HepG2 (cell line): ENCODE measurements around the gene PIM3. TPM values are rescaled to one million over a fixed set of nuclear protein-coding genes. Genes with fewer than 3 reads are reported as not detected.
A peak's percentile ranks its signal among the peaks of the same experiment; 100 is the strongest.

Experiments
- BRD4 ChIP-seq: sonication (generic); formaldehyde crosslinking; IDR thresholded peaks from 2 replicates; pipeline ENCODE4 v1.4.0; 2020; ENCODE audit warnings: missing genetic modification reagents
- DDIT3 ChIP-seq: sonication (generic); formaldehyde crosslinking; IDR thresholded peaks from 2 replicates; pipeline ENCODE4 v1.4.0; 2020; ENCODE audit warnings: mild to moderate bottlenecking, missing genetic modification reagents
- ETV6 ChIP-seq: sonication (generic); formaldehyde crosslinking; conservative IDR thresholded peaks from 2 replicates; pipeline ENCODE4 v1.4.0; 2020; ENCODE audit warnings: missing genetic modification reagents
- MXI1 ChIP-seq: IDR thresholded peaks from 3 replicates; pipeline ENCODE4 v1.6.1; 2012; ENCODE audit warnings: low read depth, low read length, inconsistent platforms, borderline replicate concordance
- MZF1 ChIP-seq: sonication (generic); formaldehyde crosslinking; IDR thresholded peaks from 2 replicates; pipeline ENCODE4 v1.8.1; 2023; ENCODE audit warnings: mild to moderate bottlenecking, missing genetic modification reagents, borderline replicate concordance
- NFATC3 ChIP-seq: sonication (generic); formaldehyde crosslinking; IDR thresholded peaks from 2 replicates; pipeline ENCODE4 v1.5.1; 2020; ENCODE audit warnings: mild to moderate bottlenecking, missing genetic modification reagents
- NFYB ChIP-seq: sonication (generic); formaldehyde crosslinking; IDR thresholded peaks from 2 replicates; pipeline ENCODE4 v1.4.0; 2020; ENCODE audit warnings: missing genetic modification reagents
- RBM39 ChIP-seq: fragments of 200-400 bp; formaldehyde crosslinking; IDR thresholded peaks from one replicate; pipeline ENCODE4 v1.6.1; 2018; ENCODE audit warnings: antibody characterized with exemption, mild to moderate bottlenecking, low read depth, low read length; ENCODE audit not compliant: poor library complexity, severe bottlenecking
- U2AF2 ChIP-seq: fragments of 200-400 bp; formaldehyde crosslinking; IDR thresholded peaks from 2 replicates; pipeline ENCODE4 v1.6.1; 2017; ENCODE audit warnings: low read depth, mild to moderate bottlenecking, low read length
- ZKSCAN5 ChIP-seq: sonication (generic); formaldehyde crosslinking; IDR thresholded peaks from 2 replicates; pipeline ENCODE4 v1.5.1; 2020; ENCODE audit warnings: mild to moderate bottlenecking, missing genetic modification reagents
- ZNF260 ChIP-seq: sonication (generic); formaldehyde crosslinking; IDR thresholded peaks from 2 replicates; pipeline ENCODE4 v1.4.0; 2020; ENCODE audit warnings: missing genetic modification reagents, low read depth, mild to moderate bottlenecking, borderline replicate concordance
- ZNF282 ChIP-seq: fragments of 450-650 bp; IDR thresholded peaks from 2 replicates; pipeline ENCODE4 v1.6.1; 2018; ENCODE audit not compliant: partially characterized antibody
- ZNF543 ChIP-seq: sonication (generic); formaldehyde crosslinking; IDR thresholded peaks from 2 replicates; pipeline ENCODE4 v1.4.0; 2020; ENCODE audit warnings: mild to moderate bottlenecking, missing genetic modification reagents
- ZNF558 ChIP-seq: sonication (generic); formaldehyde crosslinking; IDR thresholded peaks from 2 replicates; pipeline ENCODE4 v1.9.0; 2022; ENCODE audit warnings: mild to moderate bottlenecking, missing genetic modification reagents, borderline replicate concordance
- ZNF720 ChIP-seq: sonication (generic); formaldehyde crosslinking; IDR thresholded peaks from 2 replicates; pipeline ENCODE4 v1.4.0; 2020; ENCODE audit warnings: missing genetic modification reagents
- ZNF740 ChIP-seq: sonication (generic); formaldehyde crosslinking; IDR thresholded peaks from 2 replicates; pipeline ENCODE4 v1.4.0; 2020; ENCODE audit warnings: missing genetic modification reagents
- ZNF816 ChIP-seq: sonication (generic); formaldehyde crosslinking; IDR thresholded peaks from 2 replicates; pipeline ENCODE4 v1.8.0; 2022; ENCODE audit warnings: missing genetic modification reagents, mild to moderate bottlenecking, borderline replicate concordance
- ZNF839 ChIP-seq: sonication (generic); formaldehyde crosslinking; IDR thresholded peaks from 2 replicates; pipeline ENCODE4 v1.4.0; 2020; ENCODE audit warnings: missing genetic modification reagents, mild to moderate bottlenecking, borderline replicate concordance
- polyA plus RNA-seq, 8 experiments: library from polyadenylated mRNA; depleted of rRNA in 3 of 8; stranded (reverse) in 7 of 8; unstranded in 1 of 8; fragments of >200 nt; fragmentation: Illumina TruSeq in 4 of 8; extraction: Trizol in 4 of 8; gene quantifications; 2 replicates each; pipeline versions ENCODE4 v1.2.1 to v1.2.3, GENCODE V29; 2011 to 2016; ENCODE audit warnings: low read depth in 4 of 8, missing spikeins in 1 of 8, mixed read lengths in 1 of 8; ENCODE audit not compliant: insufficient read depth in 1 of 8
- total RNA-seq, 5 experiments: library from RNA; depleted of rRNA; stranded (reverse); fragments of >200 nt; fragmentation: Illumina TruSeq; extraction: Trizol; gene quantifications; 2 replicates each; pipeline ENCODE4 v1.2.3, GENCODE V29; 2016; ENCODE audit warnings: low read depth in 1 of 5
- TF ChIP-seq, protein P1 (sequence below): sonication (generic); formaldehyde crosslinking; IDR thresholded peaks from 2 replicates; pipeline ENCODE4 v1.5.0; 2020; ENCODE audit warnings: missing genetic modification reagents
- TF ChIP-seq, protein P2 (sequence below): sonication (generic); formaldehyde crosslinking; IDR thresholded peaks from 2 replicates; pipeline ENCODE4 v1.5.0; 2020; ENCODE audit warnings: mild to moderate bottlenecking, missing genetic modification reagents
- TF ChIP-seq, protein P3 (sequence below): IDR thresholded peaks from 2 replicates; pipeline ENCODE4 v1.6.1; 2016; ENCODE audit warnings: mild to moderate bottlenecking, missing biosample characterization, missing genetic modification reagents
- TF ChIP-seq, protein P4 (sequence below): IDR thresholded peaks from 2 replicates; pipeline ENCODE4 v1.4.0; 2020; ENCODE audit warnings: mild to moderate bottlenecking, missing genetic modification reagents

PIM3 gene
- total and polyA plus RNA-seq, 2 of the 13 experiments (the other 11 are each of a cell fraction or from before 2014, with no cell fraction given): 21.6 to 31.2 TPM

DNA sequence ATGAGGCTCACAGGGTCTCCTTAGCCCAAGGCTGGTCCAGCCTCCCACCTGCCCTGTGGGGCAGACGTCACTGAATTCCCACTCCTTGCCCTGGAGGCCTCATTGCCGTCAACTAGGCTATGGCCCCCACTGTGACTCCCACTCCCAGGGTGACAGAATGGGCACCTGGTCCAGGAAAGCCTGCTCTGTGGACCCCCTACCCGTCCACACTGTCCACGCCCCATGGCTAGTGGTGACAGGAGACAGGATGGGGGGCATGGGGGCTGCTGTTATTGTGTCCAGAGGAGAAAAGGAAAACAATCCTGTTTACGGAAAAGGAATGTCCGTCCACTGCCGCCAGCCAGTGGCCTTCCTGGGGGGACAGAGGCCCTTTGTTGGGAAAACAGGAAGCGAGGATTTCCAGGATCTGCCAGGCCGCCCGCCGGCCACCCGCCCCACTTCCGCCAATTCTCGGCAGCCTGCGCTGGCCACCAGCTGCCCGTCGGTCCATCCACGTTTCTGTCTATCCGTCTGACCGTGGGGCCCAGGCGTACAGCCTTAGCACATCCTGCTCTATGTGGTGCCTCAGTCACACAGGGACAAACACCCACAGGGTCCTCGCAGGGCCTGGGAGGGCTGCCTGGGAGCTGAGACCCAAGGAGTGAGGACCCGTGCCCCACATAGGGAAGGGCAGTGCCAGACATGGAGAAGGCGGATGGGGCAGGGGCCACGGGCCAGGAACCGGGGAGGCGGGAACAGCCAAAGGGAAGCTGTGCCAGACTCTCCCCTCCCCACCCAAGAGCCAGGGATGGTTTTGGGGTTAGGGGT is 22.6 kb upstream of the PIM3 start (continued):
- TF ChIP-seq ZNF543 (peak; percentile 57; the same call in 1 of the 2 replicates), ZKSCAN5 (no peak), ETV6 (CRISPR knock-in tag) (peak; percentile 71), ZNF720 (no peak), ZNF558 (CRISPR knock-in tag) (no peak), MZF1 (CRISPR knock-in tag) (peak; percentile 67; the same call in 1 of the 2 replicates), ZNF839 (CRISPR knock-in tag) (no peak), DDIT3 (no peak), ZNF740 (CRISPR knock-in tag) (no peak), NFATC3 (CRISPR knock-in tag) (no peak), RBM39 (peak; percentile 22), U2AF2 (no peak), MXI1 (peak; percentile 14; the same call in 1 of the 3 replicates), BRD4 (CRISPR knock-in tag) (no peak; the same call in 1 of the 2 replicates), NFYB (CRISPR knock-in tag) (peak; percentile 48), ZNF260 (CRISPR knock-in tag) (no peak), ZNF282 (no peak), ZNF816 (CRISPR knock-in tag) (no peak; the same call in 1 of the 2 replicates)
- TF ChIP-seq, protein P1, sequence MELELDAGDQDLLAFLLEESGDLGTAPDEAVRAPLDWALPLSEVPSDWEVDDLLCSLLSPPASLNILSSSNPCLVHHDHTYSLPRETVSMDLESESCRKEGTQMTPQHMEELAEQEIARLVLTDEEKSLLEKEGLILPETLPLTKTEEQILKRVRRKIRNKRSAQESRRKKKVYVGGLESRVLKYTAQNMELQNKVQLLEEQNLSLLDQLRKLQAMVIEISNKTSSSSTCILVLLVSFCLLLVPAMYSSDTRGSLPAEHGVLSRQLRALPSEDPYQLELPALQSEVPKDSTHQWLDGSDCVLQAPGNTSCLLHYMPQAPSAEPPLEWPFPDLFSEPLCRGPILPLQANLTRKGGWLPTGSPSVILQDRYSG (CRISPR knock-in tag): no peak
- TF ChIP-seq, protein P2, sequence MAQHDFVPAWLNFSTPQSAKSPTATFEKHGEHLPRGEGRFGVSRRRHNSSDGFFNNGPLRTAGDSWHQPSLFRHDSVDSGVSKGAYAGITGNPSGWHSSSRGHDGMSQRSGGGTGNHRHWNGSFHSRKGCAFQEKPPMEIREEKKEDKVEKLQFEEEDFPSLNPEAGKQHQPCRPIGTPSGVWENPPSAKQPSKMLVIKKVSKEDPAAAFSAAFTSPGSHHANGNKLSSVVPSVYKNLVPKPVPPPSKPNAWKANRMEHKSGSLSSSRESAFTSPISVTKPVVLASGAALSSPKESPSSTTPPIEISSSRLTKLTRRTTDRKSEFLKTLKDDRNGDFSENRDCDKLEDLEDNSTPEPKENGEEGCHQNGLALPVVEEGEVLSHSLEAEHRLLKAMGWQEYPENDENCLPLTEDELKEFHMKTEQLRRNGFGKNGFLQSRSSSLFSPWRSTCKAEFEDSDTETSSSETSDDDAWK: no peak
- TF ChIP-seq, protein P3, sequence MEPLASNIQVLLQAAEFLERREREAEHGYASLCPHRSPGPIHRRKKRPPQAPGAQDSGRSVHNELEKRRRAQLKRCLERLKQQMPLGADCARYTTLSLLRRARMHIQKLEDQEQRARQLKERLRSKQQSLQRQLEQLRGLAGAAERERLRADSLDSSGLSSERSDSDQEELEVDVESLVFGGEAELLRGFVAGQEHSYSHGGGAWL (CRISPR knock-in tag): no peak
- TF ChIP-seq, protein P4, sequence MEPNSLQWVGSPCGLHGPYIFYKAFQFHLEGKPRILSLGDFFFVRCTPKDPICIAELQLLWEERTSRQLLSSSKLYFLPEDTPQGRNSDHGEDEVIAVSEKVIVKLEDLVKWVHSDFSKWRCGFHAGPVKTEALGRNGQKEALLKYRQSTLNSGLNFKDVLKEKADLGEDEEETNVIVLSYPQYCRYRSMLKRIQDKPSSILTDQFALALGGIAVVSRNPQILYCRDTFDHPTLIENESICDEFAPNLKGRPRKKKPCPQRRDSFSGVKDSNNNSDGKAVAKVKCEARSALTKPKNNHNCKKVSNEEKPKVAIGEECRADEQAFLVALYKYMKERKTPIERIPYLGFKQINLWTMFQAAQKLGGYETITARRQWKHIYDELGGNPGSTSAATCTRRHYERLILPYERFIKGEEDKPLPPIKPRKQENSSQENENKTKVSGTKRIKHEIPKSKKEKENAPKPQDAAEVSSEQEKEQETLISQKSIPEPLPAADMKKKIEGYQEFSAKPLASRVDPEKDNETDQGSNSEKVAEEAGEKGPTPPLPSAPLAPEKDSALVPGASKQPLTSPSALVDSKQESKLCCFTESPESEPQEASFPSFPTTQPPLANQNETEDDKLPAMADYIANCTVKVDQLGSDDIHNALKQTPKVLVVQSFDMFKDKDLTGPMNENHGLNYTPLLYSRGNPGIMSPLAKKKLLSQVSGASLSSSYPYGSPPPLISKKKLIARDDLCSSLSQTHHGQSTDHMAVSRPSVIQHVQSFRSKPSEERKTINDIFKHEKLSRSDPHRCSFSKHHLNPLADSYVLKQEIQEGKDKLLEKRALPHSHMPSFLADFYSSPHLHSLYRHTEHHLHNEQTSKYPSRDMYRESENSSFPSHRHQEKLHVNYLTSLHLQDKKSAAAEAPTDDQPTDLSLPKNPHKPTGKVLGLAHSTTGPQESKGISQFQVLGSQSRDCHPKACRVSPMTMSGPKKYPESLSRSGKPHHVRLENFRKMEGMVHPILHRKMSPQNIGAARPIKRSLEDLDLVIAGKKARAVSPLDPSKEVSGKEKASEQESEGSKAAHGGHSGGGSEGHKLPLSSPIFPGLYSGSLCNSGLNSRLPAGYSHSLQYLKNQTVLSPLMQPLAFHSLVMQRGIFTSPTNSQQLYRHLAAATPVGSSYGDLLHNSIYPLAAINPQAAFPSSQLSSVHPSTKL (CRISPR knock-in tag): peak; percentile 76
